ENCODE data around the gene CEP135. TPM values are rescaled to one million over a fixed set of nuclear protein-coding genes. Genes with fewer than 3 reads are reported as not detected.
"Not testable (repeated sequence)": the region's sequence is repeated elsewhere in the genome, so short reads cannot be mapped to it uniquely, and the experiment has no call there.

Gene CEP135
- total and polyA plus RNA-seq, 3 donors from 2014 or later = 5.2 to 28.4 (median 19.9) TPM

DNA sequence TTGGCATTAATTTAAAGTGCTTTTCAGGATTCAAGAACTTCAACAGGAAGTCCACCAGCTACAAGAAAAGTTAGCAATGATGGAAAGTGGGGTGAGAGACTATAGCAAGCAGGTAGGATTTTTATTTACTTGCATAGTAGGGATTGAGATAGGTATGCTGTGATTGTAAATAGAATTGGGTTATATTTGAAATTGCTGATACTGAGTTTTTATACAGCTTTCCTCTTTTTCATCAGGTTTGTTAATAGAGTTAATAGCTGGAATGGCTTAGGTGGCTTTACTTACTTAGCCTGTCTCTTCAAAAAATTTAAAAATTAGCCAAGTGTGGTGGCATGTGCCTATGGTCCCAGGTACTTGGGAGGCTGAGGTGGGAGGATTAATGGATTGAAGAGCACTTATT, 10.9 kb downstream of the CEP135 start:
- no peaks in the 10 kb centered on the region for H3K9me3 ChIP-seq
- H3K27me3 ChIP-seq = no peaks in the 10 kb centered on the region
- no peaks in the 10 kb centered on the region for H3K36me3 ChIP-seq (ENCODE audit: low read depth, missing control alignments)
- no peaks in the 10 kb centered on the region for H3K4me1 ChIP-seq
- intact Hi-C loops (cut with DNase I; ENCODE audit: low total_unique reads) = no loop called here
- H3K4me3 ChIP-seq = no peak overlapping the region
- TF ChIP-seq, protein P1, sequence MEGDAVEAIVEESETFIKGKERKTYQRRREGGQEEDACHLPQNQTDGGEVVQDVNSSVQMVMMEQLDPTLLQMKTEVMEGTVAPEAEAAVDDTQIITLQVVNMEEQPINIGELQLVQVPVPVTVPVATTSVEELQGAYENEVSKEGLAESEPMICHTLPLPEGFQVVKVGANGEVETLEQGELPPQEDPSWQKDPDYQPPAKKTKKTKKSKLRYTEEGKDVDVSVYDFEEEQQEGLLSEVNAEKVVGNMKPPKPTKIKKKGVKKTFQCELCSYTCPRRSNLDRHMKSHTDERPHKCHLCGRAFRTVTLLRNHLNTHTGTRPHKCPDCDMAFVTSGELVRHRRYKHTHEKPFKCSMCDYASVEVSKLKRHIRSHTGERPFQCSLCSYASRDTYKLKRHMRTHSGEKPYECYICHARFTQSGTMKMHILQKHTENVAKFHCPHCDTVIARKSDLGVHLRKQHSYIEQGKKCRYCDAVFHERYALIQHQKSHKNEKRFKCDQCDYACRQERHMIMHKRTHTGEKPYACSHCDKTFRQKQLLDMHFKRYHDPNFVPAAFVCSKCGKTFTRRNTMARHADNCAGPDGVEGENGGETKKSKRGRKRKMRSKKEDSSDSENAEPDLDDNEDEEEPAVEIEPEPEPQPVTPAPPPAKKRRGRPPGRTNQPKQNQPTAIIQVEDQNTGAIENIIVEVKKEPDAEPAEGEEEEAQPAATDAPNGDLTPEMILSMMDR (IDR thresholded peaks at IDR 0.05) = no peak
- TF ChIP-seq POLR2A (IDR thresholded peaks at IDR 0.05) = no peak
- no peak for DNase-seq
- no peak overlapping the region for H3K27ac ChIP-seq

DNA sequence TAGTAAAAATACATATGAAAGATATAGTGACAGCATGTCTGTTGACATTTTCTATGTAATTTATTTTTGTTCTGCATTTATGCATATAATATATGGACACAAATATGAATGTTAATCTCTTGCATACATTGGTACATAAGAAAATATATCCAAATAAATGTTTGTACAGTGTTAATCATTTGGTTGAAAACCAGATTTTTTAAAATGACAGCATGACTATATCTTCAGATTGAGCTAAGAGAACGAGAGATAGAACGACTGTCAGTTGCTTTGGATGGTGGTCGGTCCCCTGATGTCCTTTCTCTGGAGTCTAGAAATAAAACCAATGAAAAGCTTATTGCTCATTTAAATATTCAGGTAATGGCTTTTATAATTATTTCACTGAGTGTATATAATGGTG, 15.3 kb downstream of the CEP135 start:
- TF ChIP-seq, protein P1 (IDR thresholded peaks at IDR 0.05) = no peak
- TF ChIP-seq POLR2A (IDR thresholded peaks at IDR 0.05) = no peak
- Histone ChIP-seq H3K27ac (no peak overlapping the region), H3K4me3 (no peak overlapping the region), H3K9me3 (no peaks in the 10 kb centered on the region), H3K27me3 (no peaks in the 10 kb centered on the region), H3K36me3 (ENCODE audit: low read depth, missing control alignments) (no peaks in the 10 kb centered on the region), H3K4me1 (no peaks in the 10 kb centered on the region)
- no peak for DNase-seq
- WGBS, 2 donors = 96 to 99% methylated on average over 3 of the region's 3 CpGs
- intact Hi-C loops (cut with DNase I; ENCODE audit: low total_unique reads) = no loop called here

DNA sequence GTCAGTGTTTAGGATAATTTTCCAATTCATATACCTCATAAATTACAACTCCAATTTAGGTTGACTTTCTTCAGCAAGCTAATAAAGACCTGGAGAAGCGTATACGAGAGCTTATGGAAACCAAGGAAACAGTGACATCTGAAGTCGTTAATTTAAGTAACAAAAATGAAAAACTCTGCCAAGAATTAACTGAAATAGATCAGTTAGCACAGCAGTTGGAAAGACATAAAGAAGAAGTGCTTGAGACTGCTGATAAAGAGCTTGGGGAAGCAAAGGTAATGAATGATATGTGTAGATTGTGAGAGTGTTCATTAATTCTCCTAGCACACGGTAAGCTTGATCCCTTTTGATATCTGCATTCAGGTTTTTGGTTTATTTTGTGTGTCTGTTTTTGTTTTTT, 16.8 kb downstream of the CEP135 start:
- H3K27me3 ChIP-seq = no peaks in the 10 kb centered on the region
- no peak overlapping the region for H3K4me3 ChIP-seq
- no peaks in the 10 kb centered on the region for H3K36me3 ChIP-seq (ENCODE audit: low read depth, missing control alignments)
- no peak overlapping the region for H3K27ac ChIP-seq
- intact Hi-C loops (cut with DNase I; ENCODE audit: low total_unique reads) = no loop called here
- TF ChIP-seq, protein P1 (IDR thresholded peaks at IDR 0.05) = no peak
- TF ChIP-seq POLR2A (IDR thresholded peaks at IDR 0.05) = no peak
- no peak for DNase-seq
- 75 to 78% methylated on average over 4 of the region's 4 CpGs for WGBS, 2 donors
- no peaks in the 10 kb centered on the region for H3K4me1 ChIP-seq
- no peaks in the 10 kb centered on the region for H3K9me3 ChIP-seq

DNA sequence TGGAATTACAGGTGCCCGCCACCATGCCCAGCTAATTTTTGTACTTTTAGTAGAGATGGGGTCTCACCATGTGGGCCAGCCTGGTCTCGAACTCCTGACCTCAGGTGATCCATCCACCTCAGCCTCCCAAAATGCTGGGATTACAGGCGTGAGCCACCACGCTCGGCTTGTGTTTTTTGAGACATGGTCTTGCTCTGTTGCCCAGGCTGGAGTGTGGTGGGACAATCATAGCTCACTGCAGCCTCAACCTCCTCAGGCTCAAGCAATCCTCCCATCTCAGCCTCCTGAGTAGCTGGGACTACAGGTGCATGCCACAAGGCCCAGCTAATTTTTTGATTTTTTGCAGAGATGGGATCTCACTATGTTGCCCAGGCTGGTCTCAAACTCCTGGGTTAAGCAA, 17.6 kb downstream of the CEP135 start:
- intact Hi-C loops (cut with DNase I; ENCODE audit: low total_unique reads); H3K4me1 ChIP-seq; H3K27ac ChIP-seq; H3K4me3 ChIP-seq; H3K27me3 ChIP-seq; DNase-seq; H3K36me3 ChIP-seq (ENCODE audit: low read depth, missing control alignments); H3K9me3 ChIP-seq: not testable (repeated sequence)
- 91 to 98% methylated on average over 5 of the region's 5 CpGs for WGBS, 2 donors

DNA sequence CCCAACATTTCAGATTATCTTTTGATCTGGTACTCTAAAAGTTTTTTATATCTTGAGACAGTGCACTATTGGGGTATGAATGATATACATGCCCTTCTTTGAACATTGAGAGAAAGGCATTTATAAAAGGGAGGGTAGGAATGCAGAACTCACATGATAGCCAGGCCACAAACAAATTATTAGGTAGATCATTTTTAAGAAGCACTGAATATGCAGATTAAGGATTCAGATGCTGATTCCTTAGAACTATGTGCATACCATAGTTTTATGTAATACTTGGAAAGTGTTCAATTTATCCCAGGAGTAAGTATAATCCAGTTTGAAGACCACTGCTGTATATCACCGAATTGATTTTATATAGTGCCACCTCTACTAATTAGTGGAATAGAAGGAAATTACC, 18.6 kb downstream of the CEP135 start:
- DNase-seq = no peak
- intact Hi-C loops (cut with DNase I; ENCODE audit: low total_unique reads) = no loop called here
- Histone ChIP-seq H3K27me3 (no peaks in the 10 kb centered on the region), H3K27ac (no peak overlapping the region), H3K36me3 (ENCODE audit: low read depth, missing control alignments) (no peaks in the 10 kb centered on the region), H3K4me1 (no peaks in the 10 kb centered on the region), H3K4me3 (no peak overlapping the region), H3K9me3 (no peaks in the 10 kb centered on the region)
- no peak for TF ChIP-seq POLR2A (IDR thresholded peaks at IDR 0.05)
- TF ChIP-seq, protein P1 (IDR thresholded peaks at IDR 0.05) = no peak
- 95 to 97% methylated on average over 1 of the region's 1 CpG for WGBS, 2 donors
